Gastrocnemius medialis (tissue), 4 donors: ENCODE measurements around the gene SERPINB13.

Experiments used
- POLR2A ChIP-seq, 2 donors: fragments of 450-650 bp; IDR thresholded peaks; one replicate each; pipeline ENCODE4 v1.6.1; 2017; ENCODE audit warnings: antibody characterized with exemption in 2 of 2, mild to moderate bottlenecking in 2 of 2, moderate library complexity in 2 of 2
- TF ChIP-seq, protein P1 (sequence below), 5 experiments: fragments of 450-650 bp in 3 of 5; fragments of 200-600 bp in 2 of 5; sonication (generic) in 2 of 5; IDR thresholded peaks in 4 of 5; conservative IDR thresholded peaks in 1 of 5; 1 replicate in 4 of 5; 2 replicates in 1 of 5; pipeline ENCODE4 v1.5.1; 2016 to 2019; ENCODE audit warnings: antibody characterized with exemption in 5 of 5, mild to moderate bottlenecking in 3 of 5, moderate library complexity in 3 of 5

GRCh38 chr18:63626431-63626830, 39.3 kb downstream of the SERPINB13 start:
- TF ChIP-seq, protein P1, sequence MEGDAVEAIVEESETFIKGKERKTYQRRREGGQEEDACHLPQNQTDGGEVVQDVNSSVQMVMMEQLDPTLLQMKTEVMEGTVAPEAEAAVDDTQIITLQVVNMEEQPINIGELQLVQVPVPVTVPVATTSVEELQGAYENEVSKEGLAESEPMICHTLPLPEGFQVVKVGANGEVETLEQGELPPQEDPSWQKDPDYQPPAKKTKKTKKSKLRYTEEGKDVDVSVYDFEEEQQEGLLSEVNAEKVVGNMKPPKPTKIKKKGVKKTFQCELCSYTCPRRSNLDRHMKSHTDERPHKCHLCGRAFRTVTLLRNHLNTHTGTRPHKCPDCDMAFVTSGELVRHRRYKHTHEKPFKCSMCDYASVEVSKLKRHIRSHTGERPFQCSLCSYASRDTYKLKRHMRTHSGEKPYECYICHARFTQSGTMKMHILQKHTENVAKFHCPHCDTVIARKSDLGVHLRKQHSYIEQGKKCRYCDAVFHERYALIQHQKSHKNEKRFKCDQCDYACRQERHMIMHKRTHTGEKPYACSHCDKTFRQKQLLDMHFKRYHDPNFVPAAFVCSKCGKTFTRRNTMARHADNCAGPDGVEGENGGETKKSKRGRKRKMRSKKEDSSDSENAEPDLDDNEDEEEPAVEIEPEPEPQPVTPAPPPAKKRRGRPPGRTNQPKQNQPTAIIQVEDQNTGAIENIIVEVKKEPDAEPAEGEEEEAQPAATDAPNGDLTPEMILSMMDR (IDR thresholded peaks at IDR 0.05 in 4 of 5, conservative IDR thresholded peaks at IDR 0.05 in 1 of 5): no peak
- no peak for TF ChIP-seq POLR2A (IDR thresholded peaks at IDR 0.05)
